Measurements from ENCODE around the gene EXOC2. TPM values are rescaled to one million over a fixed set of nuclear protein-coding genes. Genes with fewer than 3 reads are reported as not detected.

The EXOC2 gene
- total RNA-seq, 1 experiment from 2014 or later: 24.5 TPM

DNA sequence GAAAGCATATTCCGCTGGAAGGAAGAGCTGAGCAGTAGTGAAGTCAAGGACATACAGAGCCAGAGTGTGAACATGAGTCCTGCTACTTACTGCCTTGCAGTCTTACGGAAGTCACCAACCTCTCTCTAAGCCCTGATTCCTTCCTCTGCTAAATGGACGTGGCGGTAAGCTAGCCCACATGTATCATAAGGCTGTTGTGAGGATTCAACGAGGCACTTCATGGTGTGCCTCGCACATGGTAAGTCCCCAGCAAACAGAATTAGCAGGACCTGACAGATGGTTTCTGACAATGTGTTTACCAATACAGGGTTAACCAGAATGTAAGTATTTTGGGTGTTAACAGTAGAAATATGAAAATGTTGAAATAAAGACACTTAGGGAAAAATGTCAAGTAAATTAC lies 208.2 kb downstream of the EXOC2 start:
- RAD21 ChIA-PET (ENCODE audit: low non-redundant PET in 1 of 2, low total read pairs in 2 of 2, uncharacterized antibody in 2 of 2, unreplicated experiment in 2 of 2): no interaction called here
- intact Hi-C loops (cut with micrococcal nuclease): no loop called here
- Histone ChIP-seq H3K9me2 (ENCODE audit: insufficient read depth) (no peaks in the 10 kb centered on the region), H3K4me1 (ENCODE audit: control insufficient read depth in 1 of 2, insufficient read depth in 2 of 2, low read length in 2 of 2) (no peaks in the 10 kb centered on the region), H3K9ac (ENCODE audit: low read length) (no peak overlapping the region), H2AFZ (ENCODE audit: low read depth, low read length, poor library complexity, severe bottlenecking) (no peak overlapping the region), H4K20me1 (ENCODE audit: insufficient read depth) (no peaks in the 10 kb centered on the region), H3K9me3 (ENCODE audit: control insufficient read depth in 1 of 2, insufficient read depth in 1 of 2, low read depth in 1 of 2, low read length in 2 of 2) (no peaks in the 10 kb centered on the region), H3K4me3 (replicated peaks in 1 of 2; ENCODE audit: low read depth in 1 of 2, low read length in 2 of 2) (no peak overlapping the region), H3K4me2 (ENCODE audit: low read length) (no peak overlapping the region), H3K79me2 (ENCODE audit: insufficient read depth, low read length) (no peaks in the 10 kb centered on the region), H3K27ac (ENCODE audit: low read depth, low read length) (no peak overlapping the region), H3K27me3 (ENCODE audit: insufficient read depth, low read length) (no peaks in the 10 kb centered on the region), H3K36me3 (ENCODE audit: control insufficient read depth in 1 of 2, insufficient read depth in 2 of 2, low read length in 2 of 2) (peaks cover 0 to 6% of the 10 kb centered on the region in 2 experiments; a peak in 1 of 4 replicates)
- POLR2A ChIA-PET: no interaction called here
- TF ChIP-seq, protein P1, sequence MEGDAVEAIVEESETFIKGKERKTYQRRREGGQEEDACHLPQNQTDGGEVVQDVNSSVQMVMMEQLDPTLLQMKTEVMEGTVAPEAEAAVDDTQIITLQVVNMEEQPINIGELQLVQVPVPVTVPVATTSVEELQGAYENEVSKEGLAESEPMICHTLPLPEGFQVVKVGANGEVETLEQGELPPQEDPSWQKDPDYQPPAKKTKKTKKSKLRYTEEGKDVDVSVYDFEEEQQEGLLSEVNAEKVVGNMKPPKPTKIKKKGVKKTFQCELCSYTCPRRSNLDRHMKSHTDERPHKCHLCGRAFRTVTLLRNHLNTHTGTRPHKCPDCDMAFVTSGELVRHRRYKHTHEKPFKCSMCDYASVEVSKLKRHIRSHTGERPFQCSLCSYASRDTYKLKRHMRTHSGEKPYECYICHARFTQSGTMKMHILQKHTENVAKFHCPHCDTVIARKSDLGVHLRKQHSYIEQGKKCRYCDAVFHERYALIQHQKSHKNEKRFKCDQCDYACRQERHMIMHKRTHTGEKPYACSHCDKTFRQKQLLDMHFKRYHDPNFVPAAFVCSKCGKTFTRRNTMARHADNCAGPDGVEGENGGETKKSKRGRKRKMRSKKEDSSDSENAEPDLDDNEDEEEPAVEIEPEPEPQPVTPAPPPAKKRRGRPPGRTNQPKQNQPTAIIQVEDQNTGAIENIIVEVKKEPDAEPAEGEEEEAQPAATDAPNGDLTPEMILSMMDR (IDR thresholded peaks at IDR 0.05 in 2 of 3, conservative IDR thresholded peaks at IDR 0.05 in 1 of 3; ENCODE audit: borderline replicate concordance in 1 of 3, insufficient read depth in 1 of 3, low read depth in 2 of 3, low read length in 2 of 3): no peak
- no peak for TF ChIP-seq CBX3 (IDR thresholded peaks at IDR 0.05; ENCODE audit: low read depth)
- ATAC-seq: no peak
- no peak for DNase-seq (ENCODE audit: low read depth, low spot score)
- BruUV-seq (replicated peaks): no TSS peak
- CTCF ChIA-PET: no interaction called here

DNA sequence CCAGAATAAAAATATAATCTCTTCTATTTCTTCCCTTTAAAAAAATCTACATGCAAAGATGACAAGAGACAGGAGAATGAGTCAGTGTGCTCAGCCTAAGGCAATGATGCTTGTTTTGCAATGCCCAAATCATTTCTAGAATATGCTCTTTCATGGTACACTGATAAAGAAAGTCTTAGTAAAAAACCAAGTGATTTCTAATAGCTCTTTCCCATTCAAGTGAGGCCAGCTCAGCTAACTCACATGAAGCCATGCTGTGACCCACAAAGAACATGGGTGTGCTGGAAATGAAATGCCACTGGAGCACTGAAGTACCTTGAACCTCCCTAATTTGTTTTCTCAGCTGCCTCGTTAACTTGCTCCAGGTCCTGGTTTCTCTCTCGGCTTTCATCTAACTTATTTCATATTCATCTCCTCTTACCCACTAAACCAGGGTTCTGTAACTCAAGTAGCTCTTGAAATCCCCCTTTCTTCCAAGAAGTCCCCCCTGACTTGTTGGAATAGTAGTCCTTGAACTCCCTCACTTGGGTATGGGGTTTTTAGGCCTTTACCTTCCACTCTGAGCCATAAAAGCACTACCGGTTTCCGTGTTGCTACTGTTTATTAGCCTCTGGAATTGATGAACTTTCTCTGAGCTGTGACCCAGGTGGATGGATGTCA lies 208.7 kb downstream of the EXOC2 start:
- peaks cover 0 to 6% of the 10 kb centered on the region in 2 experiments; a peak in 1 of 4 replicates for H3K36me3 ChIP-seq (ENCODE audit: control insufficient read depth in 1 of 2, insufficient read depth in 2 of 2, low read length in 2 of 2)
- H3K9me3 ChIP-seq (ENCODE audit: control insufficient read depth in 1 of 2, insufficient read depth in 1 of 2, low read depth in 1 of 2, low read length in 2 of 2): no peaks in the 10 kb centered on the region
- no peak overlapping the region for H3K4me2 ChIP-seq (ENCODE audit: low read length)
- H4K20me1 ChIP-seq (ENCODE audit: insufficient read depth): no peaks in the 10 kb centered on the region
- intact Hi-C loops (cut with micrococcal nuclease): no loop called here
- CTCF ChIA-PET: no interaction called here
- H3K79me2 ChIP-seq (ENCODE audit: insufficient read depth, low read length): no peaks in the 10 kb centered on the region
- no peak overlapping the region for H3K9ac ChIP-seq (ENCODE audit: low read length)
- H3K9me2 ChIP-seq (ENCODE audit: insufficient read depth): no peaks in the 10 kb centered on the region
- no peak overlapping the region for H3K4me3 ChIP-seq (replicated peaks in 1 of 2; ENCODE audit: low read depth in 1 of 2, low read length in 2 of 2)
- no TSS peak for BruUV-seq (replicated peaks)
- RAD21 ChIA-PET (ENCODE audit: low non-redundant PET in 1 of 2, low total read pairs in 2 of 2, uncharacterized antibody in 2 of 2, unreplicated experiment in 2 of 2): no interaction called here
- POLR2A ChIA-PET: no interaction called here
- H3K4me1 ChIP-seq (ENCODE audit: control insufficient read depth in 1 of 2, insufficient read depth in 2 of 2, low read length in 2 of 2): no peaks in the 10 kb centered on the region
- H3K27ac ChIP-seq (ENCODE audit: low read depth, low read length): no peak overlapping the region
- no peak for ATAC-seq
- no peak overlapping the region for H2AFZ ChIP-seq (ENCODE audit: low read depth, low read length, poor library complexity, severe bottlenecking)
- H3K27me3 ChIP-seq (ENCODE audit: insufficient read depth, low read length): no peaks in the 10 kb centered on the region
- no peak for DNase-seq (ENCODE audit: low read depth, low spot score)
- TF ChIP-seq, protein P2, sequence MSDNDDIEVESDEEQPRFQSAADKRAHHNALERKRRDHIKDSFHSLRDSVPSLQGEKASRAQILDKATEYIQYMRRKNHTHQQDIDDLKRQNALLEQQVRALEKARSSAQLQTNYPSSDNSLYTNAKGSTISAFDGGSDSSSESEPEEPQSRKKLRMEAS (IDR thresholded peaks at IDR 0.05): no peak
- no peak for TF ChIP-seq ZFX (IDR thresholded peaks at IDR 0.05)
- TF ChIP-seq ELF1 (IDR thresholded peaks at IDR 0.05; ENCODE audit: borderline replicate concordance, low read depth): no peak
- TF ChIP-seq, protein P3, sequence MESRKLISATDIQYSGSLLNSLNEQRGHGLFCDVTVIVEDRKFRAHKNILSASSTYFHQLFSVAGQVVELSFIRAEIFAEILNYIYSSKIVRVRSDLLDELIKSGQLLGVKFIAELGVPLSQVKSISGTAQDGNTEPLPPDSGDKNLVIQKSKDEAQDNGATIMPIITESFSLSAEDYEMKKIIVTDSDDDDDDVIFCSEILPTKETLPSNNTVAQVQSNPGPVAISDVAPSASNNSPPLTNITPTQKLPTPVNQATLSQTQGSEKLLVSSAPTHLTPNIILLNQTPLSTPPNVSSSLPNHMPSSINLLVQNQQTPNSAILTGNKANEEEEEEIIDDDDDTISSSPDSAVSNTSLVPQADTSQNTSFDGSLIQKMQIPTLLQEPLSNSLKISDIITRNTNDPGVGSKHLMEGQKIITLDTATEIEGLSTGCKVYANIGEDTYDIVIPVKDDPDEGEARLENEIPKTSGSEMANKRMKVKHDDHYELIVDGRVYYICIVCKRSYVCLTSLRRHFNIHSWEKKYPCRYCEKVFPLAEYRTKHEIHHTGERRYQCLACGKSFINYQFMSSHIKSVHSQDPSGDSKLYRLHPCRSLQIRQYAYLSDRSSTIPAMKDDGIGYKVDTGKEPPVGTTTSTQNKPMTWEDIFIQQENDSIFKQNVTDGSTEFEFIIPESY (IDR thresholded peaks at IDR 0.05; ENCODE audit: extremely low read depth, insufficient replicate concordance, low read length): no peak
- TF ChIP-seq EZH2 (IDR thresholded peaks at IDR 0.05): no peak
- no peak for TF ChIP-seq ZNF274 (IDR thresholded peaks at IDR 0.05; ENCODE audit: low read depth, low read length)
- TF ChIP-seq POLR2AphosphoS5 (IDR thresholded peaks at IDR 0.05; ENCODE audit: low read depth, low read length): no peak
- no peak for TF ChIP-seq CBX3 (IDR thresholded peaks at IDR 0.05; ENCODE audit: low read depth)
- no peak for TF ChIP-seq RAD21 (IDR thresholded peaks at IDR 0.05; ENCODE audit: low read depth)
- no peak for TF ChIP-seq FOSL1 (IDR thresholded peaks at IDR 0.05; ENCODE audit: low read depth)
- no peak for TF ChIP-seq YY1 (IDR thresholded peaks at IDR 0.05; ENCODE audit: extremely low read depth, insufficient replicate concordance, low read depth, low read length)
- TF ChIP-seq SRF (IDR thresholded peaks at IDR 0.05; ENCODE audit: low read depth): no peak
- no peak for TF ChIP-seq JUND (IDR thresholded peaks at IDR 0.05)
- TF ChIP-seq TCF7L2 (IDR thresholded peaks at IDR 0.05; ENCODE audit: borderline replicate concordance, extremely low read depth, insufficient read depth, insufficient read length): no peak
- no peak for TF ChIP-seq EZH2phosphoT487 (IDR thresholded peaks at IDR 0.05; ENCODE audit: borderline replicate concordance)

Measured in HCT116 (cell line).